ENCODE results near the gene APOC3. TPM values are rescaled to one million over a fixed set of nuclear protein-coding genes. Genes with fewer than 3 reads are reported as not detected.

The APOC3 gene
- total and polyA plus RNA-seq, 2 of the 4 experiments (the other 2 are of a cell fraction) = not detected

DNA sequence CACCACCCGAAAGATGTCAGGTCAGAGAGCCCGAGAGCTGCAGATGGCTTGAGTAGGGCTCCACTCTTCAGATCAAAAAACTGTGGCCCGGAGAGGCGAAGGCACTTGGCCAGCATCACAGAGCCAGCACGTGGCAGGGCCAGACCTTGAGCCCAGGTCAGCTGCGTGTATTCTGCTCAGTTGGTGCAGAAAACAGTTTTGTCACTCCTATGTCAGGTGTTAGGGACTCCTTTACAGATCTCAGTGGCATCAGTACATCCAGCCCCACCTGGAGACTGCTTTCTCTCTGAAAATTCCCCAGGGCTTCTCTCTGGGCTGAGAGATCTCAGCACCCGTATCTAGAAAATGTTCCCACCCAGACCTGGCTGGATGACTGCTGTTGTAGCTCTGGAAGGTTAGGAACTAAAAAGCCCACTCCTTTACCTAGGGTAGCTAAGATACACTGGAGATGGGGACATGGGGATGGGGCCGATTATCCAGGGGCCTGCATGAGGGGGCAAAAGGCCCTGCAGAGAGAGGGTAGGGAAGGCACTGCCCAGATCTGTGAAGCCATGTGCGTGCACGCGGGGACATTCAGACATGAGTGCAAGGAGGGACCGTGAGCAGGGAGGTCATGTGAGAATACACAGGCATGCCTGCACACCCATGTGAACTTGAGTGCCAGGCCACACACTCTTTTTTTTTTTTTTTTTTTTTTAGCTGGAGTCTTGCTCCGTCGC lies 4.3 kb downstream of the APOC3 start:
- Histone ChIP-seq H2AK5ac (ENCODE audit: low read depth, low read length) (no peak overlapping the region), H3K36me3 (ENCODE audit: control insufficient read depth, insufficient read depth, low read length) (no peaks in the 10 kb centered on the region), H2AK9ac (replicated peaks; ENCODE audit: low read depth, low read length, poor library complexity) (no peak overlapping the region), H2AFZ (replicated peaks; ENCODE audit: low read length, poor library complexity) (no peak overlapping the region), H3K4ac (ENCODE audit: low read depth, low read length) (no peak overlapping the region), H3K9ac (ENCODE audit: low read depth, low read length) (no peak overlapping the region), H2BK5ac (ENCODE audit: low read depth, low read length, poor library complexity, severe bottlenecking) (no peak overlapping the region), H3K23ac (ENCODE audit: low read depth, low read length) (no peak overlapping the region), H2BK20ac (ENCODE audit: low read depth, low read length) (no peak overlapping the region), H3K9me1 (ENCODE audit: insufficient read depth, low read length) (no peaks in the 10 kb centered on the region; the same call in 1 of the 2 replicates), H2BK15ac (ENCODE audit: low read depth, low read length) (no peak overlapping the region), H4K20me1 (ENCODE audit: insufficient read depth, low read length) (no peaks in the 10 kb centered on the region), H3K56ac (ENCODE audit: extremely low read depth, insufficient read depth, low read length) (no peak overlapping the region), H3K79me1 (ENCODE audit: low read depth in 1 of 2, low read length in 2 of 2) (no peaks in the 10 kb centered on the region), H3K4me1 (ENCODE audit: control insufficient read depth, insufficient read depth, low read length) (peaks cover 7% of the 10 kb centered on the region; the same call in 1 of the 2 replicates), H3K9me3 (ENCODE audit: control insufficient read depth, insufficient read depth, low read length) (no peaks in the 10 kb centered on the region), H3K27ac (ENCODE audit: insufficient read depth, low read length) (no peak overlapping the region), H2BK120ac (ENCODE audit: low read depth, low read length) (no peak overlapping the region), H3K18ac (ENCODE audit: low read depth, low read length) (no peak overlapping the region), H3K4me2 (ENCODE audit: low read depth, low read length) (no peak overlapping the region), H4K5ac (ENCODE audit: low read depth, low read length) (no peak overlapping the region), H4K8ac (ENCODE audit: low read depth in 2 of 2, low read length in 2 of 2) (no peak overlapping the region), H3K14ac (replicated peaks; ENCODE audit: low read depth, low read length) (no peak overlapping the region), H3K4me3 (ENCODE audit: insufficient read depth, low read depth, low read length) (no peak overlapping the region), H3K27me3 (ENCODE audit: control insufficient read depth, insufficient read depth, low read length) (peaks cover 5% of the 10 kb centered on the region; the same call in 1 of the 2 replicates), H4K91ac (ENCODE audit: insufficient read depth, low read depth, low read length) (no peak overlapping the region)
- no peak for DNase-seq
- no peak for TF ChIP-seq POLR2A (IDR thresholded peaks at IDR 0.05; ENCODE audit: low read depth, low read length)
- no peak for TF ChIP-seq RCOR1 (IDR thresholded peaks at IDR 0.05; ENCODE audit: insufficient replicate concordance, low read length)
- TF ChIP-seq, protein P1, sequence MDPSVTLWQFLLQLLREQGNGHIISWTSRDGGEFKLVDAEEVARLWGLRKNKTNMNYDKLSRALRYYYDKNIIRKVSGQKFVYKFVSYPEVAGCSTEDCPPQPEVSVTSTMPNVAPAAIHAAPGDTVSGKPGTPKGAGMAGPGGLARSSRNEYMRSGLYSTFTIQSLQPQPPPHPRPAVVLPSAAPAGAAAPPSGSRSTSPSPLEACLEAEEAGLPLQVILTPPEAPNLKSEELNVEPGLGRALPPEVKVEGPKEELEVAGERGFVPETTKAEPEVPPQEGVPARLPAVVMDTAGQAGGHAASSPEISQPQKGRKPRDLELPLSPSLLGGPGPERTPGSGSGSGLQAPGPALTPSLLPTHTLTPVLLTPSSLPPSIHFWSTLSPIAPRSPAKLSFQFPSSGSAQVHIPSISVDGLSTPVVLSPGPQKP (IDR thresholded peaks at IDR 0.05; ENCODE audit: borderline replicate concordance, low read depth, low read length) = no peak
- TF ChIP-seq SMC3 (IDR thresholded peaks at IDR 0.05; ENCODE audit: low read depth, low read length) = no peak
- TF ChIP-seq, protein P2, sequence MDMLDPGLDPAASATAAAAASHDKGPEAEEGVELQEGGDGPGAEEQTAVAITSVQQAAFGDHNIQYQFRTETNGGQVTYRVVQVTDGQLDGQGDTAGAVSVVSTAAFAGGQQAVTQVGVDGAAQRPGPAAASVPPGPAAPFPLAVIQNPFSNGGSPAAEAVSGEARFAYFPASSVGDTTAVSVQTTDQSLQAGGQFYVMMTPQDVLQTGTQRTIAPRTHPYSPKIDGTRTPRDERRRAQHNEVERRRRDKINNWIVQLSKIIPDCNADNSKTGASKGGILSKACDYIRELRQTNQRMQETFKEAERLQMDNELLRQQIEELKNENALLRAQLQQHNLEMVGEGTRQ (IDR thresholded peaks at IDR 0.05; ENCODE audit: low read depth, low read length) = no peak
- no peak for TF ChIP-seq RFX5 (IDR thresholded peaks at IDR 0.05; ENCODE audit: low read depth, low read length)
- TF ChIP-seq CHD1 (IDR thresholded peaks at IDR 0.05; ENCODE audit: low read depth, low read length) = no peak
- no peak for TF ChIP-seq CEBPB (IDR thresholded peaks at IDR 0.05; ENCODE audit: low read depth, low read length)
- TF ChIP-seq RAD21 (IDR thresholded peaks at IDR 0.05; ENCODE audit: low read length) = no peak
- TF ChIP-seq BHLHE40 (IDR thresholded peaks at IDR 0.05; ENCODE audit: low read depth, low read length) = no peak
- no peak for TF ChIP-seq NFE2L2 (IDR thresholded peaks at IDR 0.05; ENCODE audit: low read depth, low read length)
- TF ChIP-seq, protein P3, sequence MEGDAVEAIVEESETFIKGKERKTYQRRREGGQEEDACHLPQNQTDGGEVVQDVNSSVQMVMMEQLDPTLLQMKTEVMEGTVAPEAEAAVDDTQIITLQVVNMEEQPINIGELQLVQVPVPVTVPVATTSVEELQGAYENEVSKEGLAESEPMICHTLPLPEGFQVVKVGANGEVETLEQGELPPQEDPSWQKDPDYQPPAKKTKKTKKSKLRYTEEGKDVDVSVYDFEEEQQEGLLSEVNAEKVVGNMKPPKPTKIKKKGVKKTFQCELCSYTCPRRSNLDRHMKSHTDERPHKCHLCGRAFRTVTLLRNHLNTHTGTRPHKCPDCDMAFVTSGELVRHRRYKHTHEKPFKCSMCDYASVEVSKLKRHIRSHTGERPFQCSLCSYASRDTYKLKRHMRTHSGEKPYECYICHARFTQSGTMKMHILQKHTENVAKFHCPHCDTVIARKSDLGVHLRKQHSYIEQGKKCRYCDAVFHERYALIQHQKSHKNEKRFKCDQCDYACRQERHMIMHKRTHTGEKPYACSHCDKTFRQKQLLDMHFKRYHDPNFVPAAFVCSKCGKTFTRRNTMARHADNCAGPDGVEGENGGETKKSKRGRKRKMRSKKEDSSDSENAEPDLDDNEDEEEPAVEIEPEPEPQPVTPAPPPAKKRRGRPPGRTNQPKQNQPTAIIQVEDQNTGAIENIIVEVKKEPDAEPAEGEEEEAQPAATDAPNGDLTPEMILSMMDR (conservative IDR thresholded peaks at IDR 0.05; ENCODE audit: low read depth, low read length) = no peak
- no peak for TF ChIP-seq MAZ (IDR thresholded peaks at IDR 0.05; ENCODE audit: borderline replicate concordance, low read depth, low read length)
- TF ChIP-seq MXI1 (IDR thresholded peaks at IDR 0.05; ENCODE audit: borderline replicate concordance, low read depth, low read length) = no peak
- TF ChIP-seq FOS (IDR thresholded peaks at IDR 0.05; ENCODE audit: low read depth, low read length) = no peak
- no peak for TF ChIP-seq MAFK (IDR thresholded peaks at IDR 0.05; ENCODE audit: low read depth, low read length)
- ATAC-seq (ENCODE audit: low read depth) = no peak
- in situ Hi-C loops (cut with MboI; ENCODE audit: low sequenced_read_pairs) (no loop called here), dilution Hi-C loops (cut with HindIII; ENCODE audit: low sequenced_read_pairs, unreplicated experiment) (no loop called here), intact Hi-C loops (cut with micrococcal nuclease) (no loop called here)
- 81% methylated on average over 4 of the region's 14 CpGs; no CpG with 5 or more reads in 1 of the 2 experiments for WGBS, 2 experiments (ENCODE audit: extremely low coverage in 2 of 2, insufficient read length in 1 of 2)
- no TSS peak for BruUV-seq (replicated peaks)
- POLR2A ChIA-PET (ENCODE audit: unreplicated experiment) = no interaction called here
- CTCF ChIA-PET = no interaction called here
